DMS114 treated with DMSO at 0.1 percent for 48 hours (cell line): ENCODE results near the gene TAS2R30.
A peak's percentile ranks its signal among the peaks of the same experiment; 100 is the strongest.

Experiments used
- DNase-seq: peaks from one replicate; lab custom pipeline; 2025; ENCODE audit not compliant: unreplicated experiment; lab: John Stamatoyannopoulos, UW

TAS2R30 gene, protein sequence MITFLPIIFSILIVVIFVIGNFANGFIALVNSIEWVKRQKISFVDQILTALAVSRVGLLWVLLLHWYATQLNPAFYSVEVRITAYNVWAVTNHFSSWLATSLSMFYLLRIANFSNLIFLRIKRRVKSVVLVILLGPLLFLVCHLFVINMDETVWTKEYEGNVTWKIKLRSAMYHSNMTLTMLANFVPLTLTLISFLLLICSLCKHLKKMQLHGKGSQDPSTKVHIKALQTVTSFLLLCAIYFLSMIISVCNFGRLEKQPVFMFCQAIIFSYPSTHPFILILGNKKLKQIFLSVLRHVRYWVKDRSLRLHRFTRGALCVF

GRCh38 chr12:11134305-11134704, at the start of gene TAS2R30:
TSS of gene TAS2R30 (minus strand) at chr12:11134644. CDS start at chr12:11134244, 400 bp downstream.
- no peak for DNase-seq

GRCh38 chr12:11183011-11183410, 48.6 kb upstream of the TAS2R30 start:
- DNase-seq, result no peak

DNA sequence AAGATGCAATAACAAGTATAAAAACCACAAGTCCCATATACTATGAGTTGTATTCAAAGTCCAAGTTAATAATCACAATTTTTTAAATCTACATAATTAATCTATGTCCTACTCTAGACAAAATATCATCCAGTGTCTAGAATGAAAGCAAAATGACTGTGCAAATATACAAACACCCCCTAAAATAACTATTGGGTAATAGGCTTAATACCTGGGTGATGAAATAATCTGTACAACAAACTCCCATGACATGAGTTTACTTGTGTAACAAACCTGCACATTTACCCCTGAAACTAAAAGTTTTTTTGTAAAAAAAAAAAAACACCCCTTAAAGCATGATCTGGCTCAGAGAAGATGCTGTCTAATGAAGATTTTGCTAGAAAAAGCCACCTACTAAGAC, 48.1 kb upstream of the TAS2R30 start:
- no peak for DNase-seq

DNA sequence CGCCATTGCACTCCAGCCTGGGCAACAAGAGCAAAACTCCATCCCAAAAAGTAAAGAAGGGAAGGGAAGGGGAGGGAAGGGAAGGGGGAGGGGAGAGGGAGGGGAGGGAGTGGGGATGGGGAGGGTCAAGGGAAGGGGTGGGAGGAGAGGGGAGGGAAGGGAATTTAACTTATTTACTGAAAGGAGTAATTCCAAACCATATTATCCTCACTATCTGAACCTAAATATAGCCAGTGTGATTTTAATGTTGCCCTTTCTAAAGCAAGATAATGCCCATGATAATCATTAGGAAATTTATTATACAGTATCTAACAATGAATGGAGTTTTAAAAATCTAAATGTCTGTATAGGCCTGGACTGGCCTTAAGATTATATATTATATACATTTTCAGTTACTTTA, 43.8 kb upstream of the TAS2R30 start:
- no peak for DNase-seq

- no peak for DNase-seq
Measured at GRCh38 chr12:11174022-11174421, 39.6 kb upstream of the TAS2R30 start.

DNA sequence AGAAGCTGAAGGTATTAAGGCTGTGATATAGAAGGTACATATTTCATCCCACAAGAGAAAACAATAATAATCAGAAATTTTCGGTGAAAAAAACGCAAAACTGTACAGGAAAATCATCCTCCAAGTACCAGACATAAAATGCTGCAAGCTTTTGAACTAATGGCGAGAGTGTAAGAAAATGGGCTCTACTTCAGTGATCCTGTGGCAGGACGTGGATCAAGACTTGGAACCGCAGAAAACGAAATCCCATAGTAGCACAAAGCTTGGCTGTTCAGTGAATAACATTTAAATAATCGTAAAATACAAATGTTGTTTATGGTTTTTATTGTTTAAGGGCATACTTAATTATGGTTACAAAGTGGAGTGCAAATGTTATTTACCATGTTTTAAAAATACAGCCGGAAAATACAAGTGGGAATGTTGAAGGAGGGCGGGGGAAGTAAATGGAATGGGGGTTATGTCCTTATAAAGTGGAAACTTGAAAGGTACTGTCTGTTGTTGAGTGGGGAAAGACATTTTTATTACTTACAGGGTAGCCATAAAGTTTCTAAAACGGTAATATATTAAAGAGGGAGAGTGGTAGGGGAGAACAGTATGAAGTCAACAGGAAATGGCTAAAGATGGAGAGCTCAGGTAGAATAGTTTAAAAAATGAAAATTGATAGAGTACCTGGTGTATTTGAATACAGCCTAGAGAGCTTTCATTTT, 37.7 kb upstream of the TAS2R30 start:
- DNase-seq, result peak; percentile 61

DNA sequence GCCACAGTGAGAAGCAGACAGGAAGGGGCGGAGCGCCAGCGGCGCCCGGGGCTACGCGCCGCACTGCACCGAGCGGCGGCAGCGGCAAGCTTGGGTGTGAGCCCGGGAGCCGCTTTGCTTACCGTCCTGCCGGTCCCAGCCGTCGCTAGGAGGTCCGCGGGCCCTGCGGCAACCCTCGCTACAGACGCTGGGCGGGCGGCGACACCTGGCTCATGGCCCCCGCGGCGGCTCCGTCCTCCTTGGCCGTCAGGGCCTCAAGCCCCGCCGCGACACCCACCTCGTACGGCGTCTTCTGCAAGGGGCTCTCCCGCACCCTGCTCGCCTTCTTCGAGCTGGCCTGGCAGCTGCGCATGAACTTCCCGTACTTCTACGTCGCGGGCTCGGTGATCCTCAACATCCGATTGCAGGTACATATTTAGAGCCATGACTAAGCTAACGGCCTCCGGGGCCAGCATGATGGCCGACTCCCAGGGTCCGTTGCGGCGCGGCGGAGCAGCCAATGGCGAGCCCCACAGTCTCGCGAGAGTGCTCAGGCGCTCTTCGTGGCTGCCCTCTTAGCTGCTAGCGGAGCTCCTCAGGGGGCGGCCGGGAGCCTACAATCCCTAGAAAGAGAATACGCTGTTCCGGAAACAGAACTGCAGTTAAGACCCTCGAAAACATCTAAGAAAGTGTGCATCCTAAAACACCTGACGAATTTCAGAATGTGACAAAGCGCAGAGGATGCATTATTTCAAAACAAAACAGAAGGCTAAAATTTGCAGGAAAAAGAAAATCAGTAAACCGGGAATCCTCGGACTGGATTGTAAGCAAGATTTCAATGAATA, 36.9 kb upstream of the TAS2R30 start, which contains the start of gene SMIM10L1:
Gene SMIM10L1 (plus strand): TSS at position 50 of the 824 bp plus-strand sequence. CDS start 163 bp downstream, at position 213.
- DNase-seq, result peak; percentile 88

- no peak for DNase-seq
Measured at GRCh38 chr12:11170810-11171144, 36.3 kb upstream of the TAS2R30 start.

DNA sequence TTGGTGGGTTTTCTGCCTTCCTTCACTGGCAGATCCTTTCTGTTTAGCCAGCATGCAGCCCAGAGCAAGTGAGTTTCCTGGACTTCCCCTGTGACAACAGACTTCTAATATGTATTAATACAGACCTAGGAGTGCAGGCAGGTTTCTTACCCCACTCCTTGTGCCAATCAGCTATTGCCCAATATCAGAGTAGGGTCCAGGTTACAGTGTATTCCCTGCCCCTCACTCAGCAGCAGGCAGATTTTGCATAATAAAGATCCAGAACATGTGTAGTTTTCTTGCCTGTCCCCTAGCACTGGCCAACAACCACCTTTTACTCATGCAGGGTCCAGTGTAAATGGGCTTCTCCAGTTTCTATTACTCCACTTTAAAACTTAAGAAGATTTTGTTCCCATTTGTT, 31.9 kb upstream of the TAS2R30 start:
- no peak for DNase-seq

DNA sequence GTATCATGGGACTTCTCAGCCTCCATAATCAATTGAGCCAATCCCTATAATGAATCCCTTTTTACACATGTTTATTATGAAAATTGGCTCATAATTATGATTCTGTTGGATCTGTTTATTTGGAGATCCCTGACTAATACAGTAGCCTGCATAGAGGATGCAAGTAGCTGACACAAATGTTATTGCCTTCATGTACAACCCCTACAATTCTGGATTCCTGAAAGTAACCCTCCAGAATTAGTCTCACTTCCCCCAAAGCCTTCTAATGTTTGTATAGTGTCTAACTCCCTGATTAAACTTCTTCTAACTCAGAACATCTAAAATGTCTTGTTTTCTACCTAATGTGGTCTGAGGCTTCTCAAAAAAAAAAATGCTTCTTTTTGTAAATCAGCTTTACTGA, 29.9 kb upstream of the TAS2R30 start:
- DNase-seq, result no peak

- no peak for DNase-seq
Measured at GRCh38 chr12:11162502-11162901, 28.1 kb upstream of the TAS2R30 start.

- no peak for DNase-seq
Measured at GRCh38 chr12:11158885-11159444, 24.5 kb upstream of the TAS2R30 start.

DNA sequence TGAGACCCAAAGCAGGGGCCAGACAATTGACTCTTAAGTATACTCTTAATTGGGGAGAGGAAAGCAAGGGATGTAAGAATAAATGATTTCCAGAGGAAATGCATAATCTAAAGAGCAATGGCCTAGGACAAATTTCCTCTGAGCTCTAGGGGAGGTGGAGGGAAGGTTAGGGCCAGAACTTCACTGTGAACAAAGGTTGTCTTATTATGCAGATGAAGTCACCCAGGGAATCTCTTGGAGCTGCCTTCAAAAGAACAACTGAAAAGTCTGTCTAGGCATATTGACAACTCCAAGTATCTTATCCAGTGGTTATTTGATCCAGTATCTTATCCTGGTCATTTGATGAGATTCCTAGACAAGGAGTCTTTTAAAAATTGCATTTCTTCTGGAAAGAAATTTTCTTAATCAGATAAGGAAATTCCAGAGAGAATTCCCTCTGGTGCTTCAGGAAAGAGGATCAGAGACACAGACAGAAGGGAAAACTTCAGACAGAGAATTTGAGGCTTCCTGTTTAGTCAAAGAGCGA, 20.0 kb upstream of the TAS2R30 start:
- DNase-seq, result no peak

- DNase-seq, result no peak
Measured at GRCh38 chr12:11152725-11153124, 18.3 kb upstream of the TAS2R30 start.

DNA sequence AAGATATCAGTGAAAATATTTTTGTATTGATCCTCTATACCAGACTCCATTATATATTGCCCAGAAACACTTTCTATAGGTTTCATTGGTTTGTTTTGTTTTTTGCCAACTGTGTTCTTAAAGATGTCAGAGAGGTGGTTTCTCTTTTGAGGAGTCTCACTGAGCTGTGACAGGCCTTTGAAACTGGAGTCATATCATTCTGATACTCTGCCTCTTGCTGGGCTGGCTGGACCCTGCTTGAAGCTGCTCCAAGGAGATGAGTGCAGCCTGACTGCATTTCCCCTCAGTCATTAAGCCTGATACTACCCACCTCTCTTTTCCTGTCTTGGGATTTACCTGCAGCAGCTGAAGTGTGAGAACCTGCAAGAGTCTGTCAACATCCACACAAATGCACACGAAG, 16.4 kb upstream of the TAS2R30 start:
- no peak for DNase-seq

DNA sequence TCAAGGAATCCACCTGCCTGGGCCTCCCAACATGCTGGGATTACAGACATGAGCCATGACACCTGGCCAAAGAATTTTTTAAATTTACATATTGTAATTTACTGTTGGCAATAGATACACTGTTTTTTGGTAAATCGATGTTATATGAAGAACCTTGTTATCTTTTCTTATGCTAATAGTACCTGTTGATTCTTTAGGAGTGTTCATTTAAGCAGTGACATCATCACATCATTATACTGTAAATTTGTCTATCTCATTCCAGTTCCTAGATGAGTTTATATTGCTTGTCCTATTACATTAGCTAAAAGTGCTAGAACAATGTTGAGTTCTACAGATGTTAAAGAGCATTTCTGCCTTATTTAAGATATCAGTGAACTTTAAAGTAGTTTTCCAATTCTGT, 13.0 kb upstream of the TAS2R30 start:
- no peak for DNase-seq

DNA sequence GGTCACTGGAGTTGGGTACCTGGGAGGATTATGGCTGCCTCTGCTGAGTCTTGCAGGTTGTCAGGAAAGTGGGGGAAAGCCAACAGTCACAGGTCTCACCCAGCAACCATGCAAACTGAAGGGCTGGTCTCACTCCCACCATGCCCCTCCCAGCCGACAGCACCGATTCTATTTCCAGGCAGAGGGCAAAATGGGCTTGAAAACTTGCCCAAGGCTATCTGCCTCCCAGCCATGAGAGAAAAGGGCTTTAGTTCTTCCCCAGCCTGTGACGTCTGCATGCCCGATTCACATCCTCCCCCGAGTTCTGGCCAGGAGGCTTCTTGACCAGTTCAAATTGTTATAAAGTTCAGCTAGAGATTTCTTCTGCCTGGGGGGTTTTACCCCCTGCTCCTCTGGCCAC, 9.9 kb upstream of the TAS2R30 start:
- DNase-seq, result no peak

GRCh38 chr12:11143352-11143751, 8.9 kb upstream of the TAS2R30 start:
- no peak for DNase-seq

- no peak for DNase-seq
Measured at GRCh38 chr12:11136075-11136474, 1.6 kb upstream of the TAS2R30 start.

DNA sequence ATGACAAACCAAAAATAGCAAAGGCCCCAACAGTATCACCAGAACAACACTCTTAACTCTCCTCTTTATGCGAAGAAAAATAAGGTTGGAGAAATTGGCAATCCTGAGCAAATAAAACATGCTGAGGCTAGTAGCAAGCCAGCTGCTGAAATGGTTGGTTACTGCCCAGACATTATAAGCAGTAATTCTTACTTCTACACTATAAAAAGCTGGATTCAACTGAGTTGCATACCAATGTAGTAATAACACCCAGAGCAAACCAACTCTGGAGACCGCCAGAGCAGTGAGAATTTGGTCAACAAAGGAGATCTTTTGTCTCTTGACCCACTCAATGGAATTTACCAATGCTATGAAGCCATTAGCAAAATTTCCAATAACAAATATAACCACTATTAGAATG, 628 bp downstream of the TAS2R30 start:
- DNase-seq, result no peak

DNA sequence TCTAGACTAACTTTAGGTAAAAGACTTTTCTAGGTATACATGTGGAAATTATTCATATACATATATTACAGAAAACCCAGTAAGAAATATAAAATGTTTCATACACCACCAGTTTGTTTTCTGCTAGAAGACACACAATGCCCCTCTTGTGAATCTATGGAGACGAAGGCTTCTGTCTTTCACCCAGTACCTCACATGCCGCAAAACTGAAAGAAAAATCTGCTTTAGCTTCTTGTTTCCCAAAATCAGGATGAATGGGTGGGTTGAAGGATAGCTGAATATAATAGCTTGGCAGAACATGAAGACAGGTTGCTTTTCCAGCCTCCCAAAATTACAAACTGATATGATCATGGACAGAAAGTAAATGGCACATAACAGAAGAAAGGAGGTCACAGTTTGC, 1.3 kb downstream of the TAS2R30 start:
- DNase-seq, result no peak
